ENCODE measurements around the gene IFNA21. TPM values are rescaled to one million over a fixed set of nuclear protein-coding genes. Genes with fewer than 3 reads are reported as not detected.
A peak's percentile ranks its signal among the peaks of the same experiment; 100 is the strongest.
"Not testable (repeated sequence)": the region's sequence is repeated elsewhere in the genome, so short reads cannot be mapped to it uniquely, and the experiment has no call there.

The IFNA21 gene
- not detected for total RNA-seq

GRCh38 chr9:21166560-21166959 is at the start of gene IFNA21:
IFNA21 (minus strand) TSS chr9:21166660; CDS start chr9:21166612, 48 bp downstream.
- not testable (repeated sequence) for H3K9me3 ChIP-seq; H3K4me1 ChIP-seq; H3K4me3 ChIP-seq; H3K36me3 ChIP-seq; H3K27me3 ChIP-seq; H3K27ac ChIP-seq; DNase-seq (ENCODE audit: low spot score)

GRCh38 chr9:21213411-21214326 is 47.2 kb upstream of the IFNA21 start:
- H3K4me1 ChIP-seq; H3K27ac ChIP-seq; H3K27me3 ChIP-seq; H3K4me3 ChIP-seq; DNase-seq (ENCODE audit: low spot score); H3K9me3 ChIP-seq; H3K36me3 ChIP-seq: not testable (repeated sequence)
- TF ChIP-seq CTCF (IDR thresholded peaks at IDR 0.05) = peak in 1 of 2 donors; percentile 15

GRCh38 chr9:21212160-21212559 is 45.7 kb upstream of the IFNA21 start:
- H3K4me3 ChIP-seq; H3K27me3 ChIP-seq; H3K36me3 ChIP-seq; H3K4me1 ChIP-seq; H3K9me3 ChIP-seq; H3K27ac ChIP-seq; DNase-seq (ENCODE audit: low spot score): not testable (repeated sequence)

GRCh38 chr9:21210782-21211181 is 44.3 kb upstream of the IFNA21 start:
- not testable (repeated sequence) for H3K4me3 ChIP-seq; H3K4me1 ChIP-seq; H3K27ac ChIP-seq; H3K27me3 ChIP-seq; H3K36me3 ChIP-seq; DNase-seq (ENCODE audit: low spot score); H3K9me3 ChIP-seq

- no peak overlapping the region for H3K4me3 ChIP-seq
- H3K27ac ChIP-seq = no peak overlapping the region
- H3K9me3 ChIP-seq = no peaks in the 10 kb centered on the region
- no peaks in the 10 kb centered on the region for H3K27me3 ChIP-seq
- DNase-seq (ENCODE audit: low spot score) = no peak
- H3K4me1 ChIP-seq = no peaks in the 10 kb centered on the region
- TF ChIP-seq CTCF (IDR thresholded peaks at IDR 0.05) = no peak
- H3K36me3 ChIP-seq = no peaks in the 10 kb centered on the region
Measured at GRCh38 chr9:21210311-21210710, 43.9 kb upstream of the IFNA21 start.

GRCh38 chr9:21207043-21207442 is 40.6 kb upstream of the IFNA21 start, which contains the start of gene IFNA10:
IFNA10 (minus strand) TSS chr9:21207143; CDS start chr9:21207097, 46 bp downstream.
- DNase-seq (ENCODE audit: low spot score); H3K36me3 ChIP-seq; H3K9me3 ChIP-seq; H3K4me3 ChIP-seq; H3K27me3 ChIP-seq; H3K4me1 ChIP-seq; H3K27ac ChIP-seq: not testable (repeated sequence)

GRCh38 chr9:21205204-21205603 is 38.7 kb upstream of the IFNA21 start:
- Histone ChIP-seq H3K27ac (no peak overlapping the region), H3K4me1 (no peaks in the 10 kb centered on the region), H3K36me3 (no peaks in the 10 kb centered on the region), H3K9me3 (no peaks in the 10 kb centered on the region), H3K27me3 (no peaks in the 10 kb centered on the region), H3K4me3 (no peak overlapping the region)
- TF ChIP-seq CTCF (IDR thresholded peaks at IDR 0.05) = no peak
- no peak for DNase-seq (ENCODE audit: low spot score)

GRCh38 chr9:21202105-21202504 is 35.6 kb upstream of the IFNA21 start, which contains the start of gene IFNA7:
IFNA7 (minus strand) TSS chr9:21202205; CDS start chr9:21202165, 40 bp downstream.
- not testable (repeated sequence) for H3K27ac ChIP-seq; H3K36me3 ChIP-seq; H3K4me1 ChIP-seq; DNase-seq (ENCODE audit: low spot score); H3K9me3 ChIP-seq; H3K4me3 ChIP-seq; H3K27me3 ChIP-seq
